HEK293 (cell line): ENCODE results near the gene AJM1.

Experiments used
- GLIS1 ChIP-seq: fragments of 450-650 bp; formaldehyde crosslinking; IDR thresholded peaks from 2 replicates; pipeline ENCODE4 v1.5.1; 2016; ENCODE audit warnings: missing biosample characterization, missing genetic modification characterization
- HIC1 ChIP-seq: fragments of 450-650 bp; formaldehyde crosslinking; IDR thresholded peaks from 2 replicates; pipeline ENCODE4 v1.5.1; 2016; ENCODE audit warnings: missing biosample characterization, missing genetic modification characterization
- KLF7 ChIP-seq: fragments of 450-650 bp; formaldehyde crosslinking; IDR thresholded peaks from 2 replicates; pipeline ENCODE4 v1.5.1; 2016; ENCODE audit warnings: missing biosample characterization, missing genetic modification characterization, borderline replicate concordance
- KLF8 ChIP-seq: fragments of 450-650 bp; formaldehyde crosslinking; IDR thresholded peaks from 2 replicates; pipeline ENCODE4 v1.5.1; 2016; ENCODE audit warnings: missing biosample characterization, missing genetic modification characterization
- PRDM2 ChIP-seq: fragments of 450-650 bp; formaldehyde crosslinking; IDR thresholded peaks from 2 replicates; pipeline ENCODE4 v1.5.1; 2016; ENCODE audit warnings: missing biosample characterization, missing genetic modification characterization, borderline replicate concordance
- PRDM6 ChIP-seq: fragments of 450-650 bp; formaldehyde crosslinking; IDR thresholded peaks from 2 replicates; pipeline ENCODE4 v1.5.1; 2017; ENCODE audit warnings: missing biosample characterization, missing genetic modification characterization
- REPIN1 ChIP-seq: fragments of 450-650 bp; formaldehyde crosslinking; IDR thresholded peaks from 2 replicates; pipeline ENCODE4 v1.5.1; 2017; ENCODE audit warnings: missing biosample characterization, missing genetic modification characterization, low read depth
- SCRT1 ChIP-seq: fragments of 450-650 bp; formaldehyde crosslinking; IDR thresholded peaks from 2 replicates; pipeline ENCODE4 v1.5.1; 2016; ENCODE audit warnings: missing biosample characterization, missing genetic modification characterization, borderline replicate concordance
- SCRT2 ChIP-seq: fragments of 450-650 bp; formaldehyde crosslinking; IDR thresholded peaks from 2 replicates; pipeline ENCODE4 v1.5.1; 2016; ENCODE audit warnings: missing biosample characterization, missing genetic modification characterization
- SP7 ChIP-seq: fragments of 450-650 bp; formaldehyde crosslinking; IDR thresholded peaks from 2 replicates; pipeline ENCODE4 v1.5.1; 2016; ENCODE audit warnings: missing biosample characterization, missing genetic modification characterization
- ZBTB20 ChIP-seq: fragments of 450-650 bp; formaldehyde crosslinking; IDR thresholded peaks from 2 replicates; pipeline ENCODE4 v1.5.1; 2016; ENCODE audit warnings: missing biosample characterization, missing genetic modification characterization
- ZFP37 ChIP-seq: fragments of 450-650 bp; formaldehyde crosslinking; IDR thresholded peaks from 2 replicates; pipeline ENCODE4 v1.5.1; 2016; ENCODE audit warnings: missing biosample characterization, missing genetic modification characterization
- ZFP69B ChIP-seq: fragments of 450-650 bp; formaldehyde crosslinking; IDR thresholded peaks from 2 replicates; pipeline ENCODE4 v1.5.1; 2016; ENCODE audit warnings: missing biosample characterization, missing genetic modification characterization
- ZNF114 ChIP-seq: fragments of 450-650 bp; formaldehyde crosslinking; IDR thresholded peaks from 2 replicates; pipeline ENCODE4 v1.5.0; 2017; ENCODE audit warnings: missing biosample characterization, missing genetic modification characterization
- ZNF132 ChIP-seq: fragments of 450-650 bp; formaldehyde crosslinking; IDR thresholded peaks from 2 replicates; pipeline ENCODE4 v1.5.1; 2017; ENCODE audit warnings: missing biosample characterization, missing genetic modification characterization, borderline replicate concordance
- ZNF169 ChIP-seq: fragments of 450-650 bp; formaldehyde crosslinking; IDR thresholded peaks from 2 replicates; pipeline ENCODE4 v1.5.1; 2016; ENCODE audit warnings: missing biosample characterization, missing genetic modification characterization
- ZNF175 ChIP-seq: fragments of 450-650 bp; formaldehyde crosslinking; IDR thresholded peaks from 2 replicates; pipeline ENCODE4 v1.5.1; 2016; ENCODE audit warnings: missing biosample characterization, missing genetic modification characterization
- ZNF19 ChIP-seq: fragments of 450-650 bp; formaldehyde crosslinking; IDR thresholded peaks from 2 replicates; pipeline ENCODE4; 2016; ENCODE audit warnings: missing biosample characterization, missing genetic modification characterization, low read depth
- ZNF202 ChIP-seq: fragments of 450-650 bp; formaldehyde crosslinking; IDR thresholded peaks from 2 replicates; pipeline ENCODE4 v1.5.1; 2016; ENCODE audit warnings: missing biosample characterization, missing genetic modification characterization, borderline replicate concordance
- ZNF223 ChIP-seq: fragments of 450-650 bp; formaldehyde crosslinking; IDR thresholded peaks from 2 replicates; pipeline ENCODE4 v1.5.1; 2016; ENCODE audit warnings: missing biosample characterization, missing genetic modification characterization
- ZNF302 ChIP-seq: fragments of 450-650 bp; formaldehyde crosslinking; IDR thresholded peaks from 2 replicates; pipeline ENCODE4 v1.5.1; 2016; ENCODE audit warnings: missing biosample characterization, missing genetic modification characterization, low read depth
- ZNF341 ChIP-seq: fragments of 450-650 bp; formaldehyde crosslinking; IDR thresholded peaks from 2 replicates; pipeline ENCODE4; 2016; ENCODE audit warnings: low read depth, missing biosample characterization, missing genetic modification characterization
- ZNF514 ChIP-seq: fragments of 450-650 bp; formaldehyde crosslinking; IDR thresholded peaks from 2 replicates; pipeline ENCODE4 v1.5.1; 2016; ENCODE audit warnings: missing biosample characterization, missing genetic modification characterization
- ZNF629 ChIP-seq: fragments of 450-650 bp; formaldehyde crosslinking; IDR thresholded peaks from 2 replicates; pipeline ENCODE4 v1.5.1; 2017; ENCODE audit warnings: missing biosample characterization, missing genetic modification characterization
- ZNF747 ChIP-seq: fragments of 450-650 bp; formaldehyde crosslinking; IDR thresholded peaks from 2 replicates; pipeline ENCODE4 v1.5.1; 2016; ENCODE audit warnings: missing biosample characterization, missing genetic modification characterization
- ZNF76 ChIP-seq: fragments of 450-650 bp; formaldehyde crosslinking; IDR thresholded peaks from 2 replicates; pipeline ENCODE4; 2016; ENCODE audit warnings: low read depth, missing biosample characterization, missing genetic modification characterization, borderline replicate concordance
- ZSCAN23 ChIP-seq: fragments of 450-650 bp; formaldehyde crosslinking; IDR thresholded peaks from 2 replicates; pipeline ENCODE4 v1.5.1; 2016; ENCODE audit warnings: missing biosample characterization, missing genetic modification characterization
- TF ChIP-seq, protein P1 (sequence below): fragments of 450-650 bp; formaldehyde crosslinking; IDR thresholded peaks from 2 replicates; pipeline ENCODE4 v1.5.1; 2016; ENCODE audit warnings: missing biosample characterization, missing genetic modification characterization

AJM1 gene

GRCh38 chr9:136849038-136849959, 7.0 kb downstream of the AJM1 start, which contains the start of gene PHPT1 (continued):
- TF ChIP-seq ZBTB20 (tag by site-specific recombination) (peak; percentile 17; the same call in 1 of the 2 replicates), ZFP37 (no peak), ZNF341 (0 out of 2 replicates have a peak, but pooled peaks have one; percentile 8), ZNF223 (tag by site-specific recombination) (no peak), ZNF19 (tag by site-specific recombination) (no peak), ZNF175 (tag by site-specific recombination) (no peak), ZNF76 (tag by site-specific recombination) (peak; percentile 45; the same call in 1 of the 2 replicates), PRDM2 (tag by site-specific recombination) (no peak), ZNF747 (tag by site-specific recombination) (no peak), GLIS1 (peak; percentile 57), SCRT2 (tag by site-specific recombination) (peak; percentile 90), ZNF629 (tag by site-specific recombination) (peak; percentile 41; the same call in 1 of the 2 replicates), KLF7 (tag by site-specific recombination) (no peak; the same call in 1 of the 2 replicates), KLF8 (tag by site-specific recombination) (peak; percentile 94), PRDM6 (tag by site-specific recombination) (no peak), REPIN1 (tag by site-specific recombination) (no peak), ZNF169 (no peak), ZNF514 (tag by site-specific recombination) (no peak), HIC1 (tag by site-specific recombination) (peak; percentile 99), ZNF114 (no peak), ZNF202 (tag by site-specific recombination) (no peak), ZNF132 (tag by site-specific recombination) (no peak), SP7 (tag by site-specific recombination) (0 out of 2 replicates have a peak, but pooled peaks have one; percentile 62), ZNF302 (tag by site-specific recombination) (no peak), ZFP69B (tag by site-specific recombination) (peak; percentile 80), SCRT1 (peak; percentile 49; the same call in 1 of the 2 replicates), ZSCAN23 (tag by site-specific recombination) (no peak)
- TF ChIP-seq, protein P1, sequence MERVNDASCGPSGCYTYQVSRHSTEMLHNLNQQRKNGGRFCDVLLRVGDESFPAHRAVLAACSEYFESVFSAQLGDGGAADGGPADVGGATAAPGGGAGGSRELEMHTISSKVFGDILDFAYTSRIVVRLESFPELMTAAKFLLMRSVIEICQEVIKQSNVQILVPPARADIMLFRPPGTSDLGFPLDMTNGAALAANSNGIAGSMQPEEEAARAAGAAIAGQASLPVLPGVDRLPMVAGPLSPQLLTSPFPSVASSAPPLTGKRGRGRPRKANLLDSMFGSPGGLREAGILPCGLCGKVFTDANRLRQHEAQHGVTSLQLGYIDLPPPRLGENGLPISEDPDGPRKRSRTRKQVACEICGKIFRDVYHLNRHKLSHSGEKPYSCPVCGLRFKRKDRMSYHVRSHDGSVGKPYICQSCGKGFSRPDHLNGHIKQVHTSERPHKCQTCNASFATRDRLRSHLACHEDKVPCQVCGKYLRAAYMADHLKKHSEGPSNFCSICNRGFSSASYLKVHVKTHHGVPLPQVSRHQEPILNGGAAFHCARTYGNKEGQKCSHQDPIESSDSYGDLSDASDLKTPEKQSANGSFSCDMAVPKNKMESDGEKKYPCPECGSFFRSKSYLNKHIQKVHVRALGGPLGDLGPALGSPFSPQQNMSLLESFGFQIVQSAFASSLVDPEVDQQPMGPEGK (tag by site-specific recombination) = peak; percentile 90
